Measurements from ENCODE around the gene PPP1R11. TPM values are rescaled to one million over a fixed set of nuclear protein-coding genes. Genes with fewer than 3 reads are reported as not detected.

The PPP1R11 gene
- polyA plus RNA-seq, 3 donors, result 61.0 to 65.1 (median 62.9) TPM

DNA sequence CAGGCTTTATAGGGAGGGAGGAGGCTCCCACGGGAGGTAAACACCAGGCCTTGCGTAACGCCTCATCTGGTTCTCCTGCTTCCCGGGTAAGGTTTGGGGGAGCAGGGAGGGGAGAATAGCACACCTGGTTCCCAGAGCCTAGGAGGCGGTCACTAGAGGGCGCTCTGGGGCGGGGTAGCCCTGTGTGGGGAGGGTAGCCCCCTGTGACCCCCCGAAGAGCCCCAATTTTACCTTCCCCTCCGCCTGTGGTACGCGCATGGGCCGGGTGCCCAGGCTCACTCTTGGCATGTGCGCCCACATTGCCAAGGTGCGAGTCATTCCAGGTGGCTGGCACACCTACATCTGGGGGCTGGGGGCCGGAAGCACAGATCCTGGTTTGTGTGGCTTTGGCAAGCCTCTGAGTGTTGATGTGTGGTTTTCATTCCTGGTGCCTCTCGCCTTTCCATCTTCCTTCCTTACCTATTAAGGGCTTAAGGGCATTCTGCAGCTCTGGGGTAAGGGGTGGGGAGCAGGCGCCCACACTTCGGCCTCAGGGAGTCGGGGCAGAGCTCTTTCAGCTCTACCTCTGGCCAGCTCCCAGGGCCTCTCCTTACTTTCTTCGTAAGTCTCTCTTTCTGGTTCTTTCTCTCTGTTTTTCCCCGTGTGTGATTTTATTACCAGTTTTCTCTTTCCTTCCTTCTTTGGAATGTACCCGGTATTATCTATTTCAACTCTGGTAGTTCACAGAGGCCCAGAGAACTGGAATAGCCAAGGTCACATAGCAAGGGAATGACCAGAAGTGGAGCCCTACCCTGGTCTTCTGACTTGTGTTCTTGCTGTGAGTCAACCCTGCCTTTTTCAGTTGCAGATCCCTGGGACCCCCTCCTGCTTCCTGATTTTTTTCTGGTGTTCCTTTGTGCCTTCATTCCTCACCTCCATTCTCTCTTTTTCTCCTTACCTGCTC lies 9.1 kb downstream of the PPP1R11 start:
- no peak for DNase-seq (ENCODE audit: extremely low read depth in 1 of 11, low read depth in 9 of 11, low spot score in 4 of 11)

GRCh38 chr6:30077218-30077617 lies 10.2 kb downstream of the PPP1R11 start:
- no peak for DNase-seq (ENCODE audit: extremely low read depth in 1 of 11, low read depth in 9 of 11, low spot score in 4 of 11)

- DNase-seq (ENCODE audit: extremely low read depth in 1 of 11, low read depth in 9 of 11, low spot score in 4 of 11), result no peak
Observed at GRCh38 chr6:30087876-30088275, 20.9 kb downstream of the PPP1R11 start.

DNA sequence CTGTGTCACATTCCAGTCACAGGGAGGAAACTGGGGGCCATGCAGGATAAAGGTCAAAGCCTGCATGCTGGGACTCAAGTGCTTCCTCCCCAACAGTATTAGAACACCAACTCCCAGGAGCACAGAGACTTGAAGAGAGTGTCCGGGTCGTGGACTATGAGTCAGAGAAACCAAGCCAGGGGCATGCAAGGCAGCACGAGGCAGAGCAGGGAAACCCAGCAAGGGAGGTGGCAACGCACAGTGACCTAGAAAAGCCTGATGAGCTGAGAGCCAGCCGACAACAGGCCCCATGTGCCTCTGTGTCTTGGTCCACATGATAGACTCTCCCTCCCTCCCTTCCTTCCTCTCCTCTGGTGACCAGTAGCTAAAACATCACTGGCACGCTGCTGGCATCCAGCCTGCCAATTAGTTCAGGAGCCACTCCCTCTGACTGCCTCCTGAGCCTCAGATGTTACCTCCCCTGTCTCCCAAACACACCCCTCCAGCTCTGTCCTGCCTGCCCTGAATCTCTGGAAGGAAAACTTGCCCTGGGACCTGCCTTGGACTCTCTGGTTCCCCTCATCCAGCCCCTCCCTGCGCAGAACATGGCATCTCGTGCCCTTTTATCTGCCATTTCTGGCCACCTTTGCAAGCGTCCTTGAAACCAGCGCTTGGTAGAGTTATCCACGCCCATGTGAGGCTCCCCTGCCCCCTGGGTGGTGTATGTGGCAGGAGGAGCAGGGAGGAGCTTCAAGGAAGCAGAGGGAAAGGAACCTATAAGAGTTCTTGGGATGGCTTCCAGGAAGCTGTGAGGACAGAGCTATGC lies 24.8 kb downstream of the PPP1R11 start:
- DNase-seq (ENCODE audit: extremely low read depth in 1 of 11, low read depth in 9 of 11, low spot score in 4 of 11), result no peak

- no peak for DNase-seq (ENCODE audit: extremely low read depth in 1 of 11, low read depth in 9 of 11, low spot score in 4 of 11)
Observed at GRCh38 chr6:30092852-30093543, 26.0 kb downstream of the PPP1R11 start.

DNA sequence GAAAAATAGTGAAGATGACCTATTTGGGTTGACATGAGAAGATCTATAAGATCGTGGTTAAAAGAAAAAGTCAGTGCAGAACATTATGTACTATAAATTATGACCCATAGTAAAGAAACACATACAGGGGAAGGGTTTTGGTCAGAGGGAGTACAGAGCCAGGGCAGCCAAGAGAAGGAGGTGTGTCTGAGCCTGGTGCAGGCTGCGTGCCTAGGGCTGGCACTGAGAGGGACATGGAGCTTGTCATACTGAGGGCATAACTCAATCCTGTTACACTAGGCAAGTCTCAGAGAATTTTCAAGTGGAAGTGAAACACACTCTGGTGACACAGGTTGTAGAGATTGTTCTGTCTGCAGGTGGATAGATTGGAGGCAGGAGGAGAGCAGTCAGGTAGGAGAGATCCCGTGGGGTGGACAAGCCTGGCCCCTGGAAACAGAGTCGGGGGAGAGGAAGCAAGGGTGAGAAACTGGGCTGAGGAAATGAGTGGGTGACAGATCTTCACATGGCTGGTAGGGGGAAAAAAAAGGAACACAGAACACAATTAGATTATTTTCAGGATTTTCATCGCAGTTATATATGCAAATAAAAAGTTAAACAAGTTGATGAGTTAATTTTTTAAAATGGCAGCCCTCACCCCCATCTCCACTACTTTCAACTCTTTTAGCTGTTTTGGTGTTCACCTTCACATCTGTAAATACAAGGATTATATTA lies 27.1 kb downstream of the PPP1R11 start:
- DNase-seq (ENCODE audit: extremely low read depth in 1 of 11, low read depth in 9 of 11, low spot score in 4 of 11), result no peak

GRCh38 chr6:30096829-30097228 lies 29.8 kb downstream of the PPP1R11 start:
- DNase-seq (ENCODE audit: extremely low read depth in 1 of 11, low read depth in 9 of 11, low spot score in 4 of 11), result no peak

GRCh38 chr6:30097902-30098768 lies 31.1 kb downstream of the PPP1R11 start:
- no peak for DNase-seq (ENCODE audit: extremely low read depth in 1 of 11, low read depth in 9 of 11, low spot score in 4 of 11)

GRCh38 chr6:30100154-30100553 lies 33.2 kb downstream of the PPP1R11 start:
- DNase-seq (ENCODE audit: extremely low read depth in 1 of 11, low read depth in 9 of 11, low spot score in 4 of 11), result no peak

- DNase-seq (ENCODE audit: extremely low read depth in 1 of 11, low read depth in 9 of 11, low spot score in 4 of 11), result no peak
Observed at GRCh38 chr6:30100585-30101443, 33.8 kb downstream of the PPP1R11 start.

DNA sequence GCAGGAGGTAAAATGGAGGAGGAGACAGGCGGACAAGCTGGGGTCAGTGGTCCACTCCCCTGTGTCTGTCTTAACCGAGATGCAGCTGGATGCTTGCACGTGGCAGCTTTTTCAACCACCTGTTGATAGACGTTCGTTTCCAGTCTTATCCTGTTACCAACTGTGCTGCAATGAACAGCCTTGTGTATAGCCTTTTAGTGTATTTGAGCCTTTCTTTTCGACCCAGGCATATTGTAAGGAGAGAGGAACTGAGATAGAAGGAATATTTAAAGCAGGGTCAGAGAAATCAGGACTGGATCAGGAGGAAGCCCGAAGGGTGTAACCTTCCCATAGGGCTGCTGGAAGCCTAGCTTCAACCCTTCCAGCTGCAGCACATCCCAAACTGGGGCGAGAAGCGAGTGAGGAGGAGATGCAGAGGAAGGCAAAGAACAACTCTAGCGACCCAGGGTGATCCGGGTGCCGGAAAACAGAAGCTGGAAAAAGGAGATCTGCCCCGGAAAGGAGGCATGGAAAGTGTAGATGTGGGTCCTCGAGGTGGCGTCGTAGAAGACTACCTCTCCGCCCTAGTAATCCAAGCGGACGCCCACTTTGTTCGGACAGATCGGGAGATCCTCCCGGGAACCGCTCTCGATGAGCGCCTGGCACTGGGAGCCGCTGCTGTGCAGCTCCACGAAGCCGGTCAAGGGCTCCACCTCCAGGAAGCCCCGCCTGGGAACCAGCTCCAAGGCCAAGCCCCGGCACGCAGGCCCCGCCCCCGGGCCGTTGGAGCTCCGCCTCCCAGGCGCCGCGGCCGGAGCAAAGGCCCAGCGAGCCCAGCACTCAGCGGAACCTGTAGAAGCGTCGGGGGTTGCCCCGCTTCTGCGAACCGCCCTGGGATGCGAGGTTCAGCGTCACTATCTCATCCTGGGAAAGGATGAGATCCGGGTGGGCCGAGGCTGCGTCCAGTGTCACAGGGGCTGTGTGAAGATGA lies 34.7 kb downstream of the PPP1R11 start:
- peak; percentile 40 to 78 (median 63) for DNase-seq (ENCODE audit: extremely low read depth in 1 of 11, low read depth in 9 of 11, low spot score in 4 of 11)

DNA sequence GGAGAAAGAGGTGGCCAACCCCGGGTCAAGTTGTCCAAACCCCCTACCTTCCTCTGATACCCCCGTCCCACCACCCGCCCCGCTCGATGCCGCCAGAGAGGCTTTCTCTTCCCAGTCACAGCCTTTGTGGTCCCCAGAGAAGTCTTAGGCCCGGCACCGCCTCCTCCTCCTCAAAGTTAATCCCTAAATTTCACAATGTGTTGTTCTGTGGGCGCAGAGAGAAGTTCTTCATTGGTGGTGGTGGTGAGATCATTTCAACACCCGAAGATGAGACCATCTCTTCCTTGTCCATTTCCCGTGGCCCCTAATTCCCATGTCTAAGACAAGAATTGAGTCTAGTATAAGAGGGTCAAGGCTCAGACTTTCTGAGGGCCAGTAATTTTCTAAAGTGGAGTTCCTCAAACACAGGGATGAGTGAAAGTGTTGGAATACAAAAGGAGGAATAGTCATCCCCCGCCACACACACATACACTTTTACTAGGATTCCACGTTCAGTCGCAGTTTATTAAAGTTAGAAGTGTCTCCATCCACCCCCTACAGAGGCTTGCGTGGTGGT lies 35.5 kb downstream of the PPP1R11 start:
- no peak for DNase-seq (ENCODE audit: extremely low read depth in 1 of 11, low read depth in 9 of 11, low spot score in 4 of 11)

- peak; percentile 72 to 90 (median 79) for DNase-seq (ENCODE audit: extremely low read depth in 1 of 11, low read depth in 9 of 11, low spot score in 4 of 11)
Observed at GRCh38 chr6:30102970-30103871, 36.2 kb downstream of the PPP1R11 start.

DNA sequence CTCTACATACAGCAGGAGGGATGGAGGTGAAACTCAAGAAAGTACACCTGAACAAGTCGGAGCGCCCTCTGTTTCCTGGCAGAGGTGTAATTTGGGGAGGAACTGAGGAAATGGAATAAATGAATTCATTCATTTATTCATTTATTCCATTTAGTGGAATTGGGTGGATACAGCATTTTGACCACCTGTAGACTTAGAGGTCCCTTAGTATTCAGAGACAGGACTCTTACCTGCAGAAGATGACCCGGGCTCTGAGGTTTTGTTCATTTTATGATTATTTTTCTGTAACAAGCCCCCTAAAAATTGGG lies 36.8 kb downstream of the PPP1R11 start:
- no peak for DNase-seq (ENCODE audit: extremely low read depth in 1 of 11, low read depth in 9 of 11, low spot score in 4 of 11)

DNA sequence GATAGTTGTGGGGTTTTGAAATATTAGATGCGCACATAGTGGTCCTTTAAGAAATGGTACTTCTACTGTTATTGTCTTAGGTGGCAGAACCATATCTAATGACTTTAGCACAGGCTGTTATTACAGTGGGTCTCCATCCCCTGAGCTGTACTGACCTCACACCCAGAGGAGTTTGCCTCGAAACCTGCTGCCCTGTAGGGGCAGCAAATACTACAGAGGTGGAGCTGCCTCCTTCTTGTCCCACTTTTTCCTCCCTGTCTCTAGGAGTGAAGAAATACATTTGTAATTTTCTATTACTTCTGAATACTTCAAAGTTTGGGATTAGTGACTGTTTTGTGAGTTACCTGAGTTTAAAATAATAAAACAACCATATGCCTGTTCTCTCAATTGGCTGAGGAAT lies 37.7 kb downstream of the PPP1R11 start:
- no peak for DNase-seq (ENCODE audit: extremely low read depth in 1 of 11, low read depth in 9 of 11, low spot score in 4 of 11)

Measured in renal cortex interstitium (tissue), 11 donors.